ENCODE results near the gene SCFD2. TPM values are rescaled to one million over a fixed set of nuclear protein-coding genes. Genes with fewer than 3 reads are reported as not detected.

SCFD2 gene
- total and polyA plus RNA-seq, 10 of the 15 experiments (the other 5 are each of a cell fraction or from before 2014, with no cell fraction given): 4.8 to 37.6 (median 24.9) TPM

DNA sequence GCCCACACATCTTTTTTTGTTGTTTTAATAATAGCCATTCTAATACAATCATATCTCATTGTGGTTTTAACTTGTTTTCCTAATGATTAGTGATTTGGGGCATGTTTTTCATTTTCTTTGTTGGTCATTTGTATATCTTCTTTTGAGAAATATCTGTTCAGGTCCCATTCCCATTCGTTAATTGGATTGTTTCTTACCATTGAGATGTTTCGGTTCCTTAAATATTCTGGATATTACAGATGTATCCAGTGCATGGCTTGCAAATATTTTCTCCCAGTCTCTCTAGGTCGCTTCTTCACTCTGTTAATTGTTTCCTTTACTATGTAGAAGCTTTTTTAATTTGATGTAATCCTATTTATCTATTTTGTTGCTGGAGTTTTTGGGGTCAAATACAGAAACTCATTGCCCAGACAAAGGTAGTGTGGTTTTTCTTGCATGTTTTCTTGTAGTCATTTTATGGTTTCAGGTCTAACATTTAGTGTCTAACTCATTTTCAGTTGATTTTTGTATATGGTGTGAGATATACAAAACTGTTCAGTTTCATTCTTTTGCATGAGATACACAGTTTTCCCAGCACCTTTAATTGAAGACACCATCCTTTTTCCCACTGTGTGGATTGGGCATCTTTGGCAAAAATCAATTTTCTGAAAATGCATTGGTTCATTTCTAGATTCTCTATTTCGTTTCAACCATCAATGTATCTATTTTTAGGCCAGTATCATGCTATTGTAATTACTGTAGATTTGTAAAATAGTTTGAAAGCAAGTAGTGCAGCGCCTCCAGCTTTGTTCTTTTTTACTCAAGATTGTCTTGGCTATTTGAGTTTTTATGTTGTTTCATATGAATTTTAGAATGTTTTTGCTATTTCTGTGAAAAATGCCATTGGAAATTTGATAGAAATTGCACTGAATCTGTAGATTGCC, 195.9 kb downstream of the SCFD2 start:
- ATAC-seq (peak; percentile 83), FAIRE-seq (no peak), DNase-seq (ENCODE audit: low read depth, low spot score) (peak; percentile 45)
- CTCF ChIA-PET: no interaction called here
- H3K27ac ChIP-seq (ENCODE audit: control insufficient read depth, insufficient read depth): no peak overlapping the region
- POLR2A ChIA-PET: no interaction called here
- in situ Hi-C loops (cut with MboI) (no loop called here), intact Hi-C loops (cut with micrococcal nuclease; ENCODE audit: unreplicated experiment) (loop anchor here (5.0 kb wide), 1 partner anchor 153 kb away; no protein-coding TSS in a partner anchor)
- H3K79me2 ChIP-seq (ENCODE audit: control insufficient read depth, insufficient read depth, low read length): no peaks in the 10 kb centered on the region
- BruUV-seq (replicated peaks): no TSS peak
- peaks cover 3% of the 10 kb centered on the region; the same call in 1 of the 2 replicates for H3K4me1 ChIP-seq (ENCODE audit: control insufficient read depth, insufficient read depth, low read length)
- RAD21 ChIA-PET (ENCODE audit: unreplicated experiment): no interaction called here
- H3K9ac ChIP-seq (ENCODE audit: control insufficient read depth, insufficient read depth, low read length): no peak overlapping the region
- H3K36me3 ChIP-seq (ENCODE audit: control insufficient read depth in 2 of 2, insufficient read depth in 2 of 2, low read length in 1 of 2): no peaks in the 10 kb centered on the region
- no peaks in the 10 kb centered on the region; the same call in 1 of the 3 replicates for H3K9me3 ChIP-seq (replicated peaks; ENCODE audit: control insufficient read depth, insufficient read depth, low read length)
- no peaks in the 10 kb centered on the region for H3K27me3 ChIP-seq (replicated peaks in 1 of 2; ENCODE audit: control insufficient read depth in 2 of 2, insufficient read depth in 2 of 2, low read length in 1 of 2)
- H3K4me2 ChIP-seq (ENCODE audit: control insufficient read depth, insufficient read depth): no peak overlapping the region
- 38% methylated on average over 5 of the region's 5 CpGs for WGBS (ENCODE audit: insufficient coverage, insufficient replicate concordance, low lambda C conversion rate, missing lambda C conversion rate)
- SMC1A ChIA-PET (ENCODE audit: uncharacterized antibody, unreplicated experiment): interaction anchor here (2.4 kb wide), 1 partner anchor 154 kb away, joined by 8 read pairs; no protein-coding TSS in a partner anchor
- H3K4me3 ChIP-seq: no peak overlapping the region
- no peak overlapping the region for H2AFZ ChIP-seq (ENCODE audit: control insufficient read depth, low read depth, low read length)
- H4K20me1 ChIP-seq (ENCODE audit: control insufficient read depth, insufficient read depth): no peaks in the 10 kb centered on the region
- TF ChIP-seq SUZ12 (IDR thresholded peaks at IDR 0.05; ENCODE audit: unreplicated experiment): no peak
- TF ChIP-seq SUPT20H (IDR thresholded peaks at IDR 0.05; ENCODE audit: borderline replicate concordance, control insufficient read depth, low read depth, low read length): no peak
- TF ChIP-seq, protein P1, sequence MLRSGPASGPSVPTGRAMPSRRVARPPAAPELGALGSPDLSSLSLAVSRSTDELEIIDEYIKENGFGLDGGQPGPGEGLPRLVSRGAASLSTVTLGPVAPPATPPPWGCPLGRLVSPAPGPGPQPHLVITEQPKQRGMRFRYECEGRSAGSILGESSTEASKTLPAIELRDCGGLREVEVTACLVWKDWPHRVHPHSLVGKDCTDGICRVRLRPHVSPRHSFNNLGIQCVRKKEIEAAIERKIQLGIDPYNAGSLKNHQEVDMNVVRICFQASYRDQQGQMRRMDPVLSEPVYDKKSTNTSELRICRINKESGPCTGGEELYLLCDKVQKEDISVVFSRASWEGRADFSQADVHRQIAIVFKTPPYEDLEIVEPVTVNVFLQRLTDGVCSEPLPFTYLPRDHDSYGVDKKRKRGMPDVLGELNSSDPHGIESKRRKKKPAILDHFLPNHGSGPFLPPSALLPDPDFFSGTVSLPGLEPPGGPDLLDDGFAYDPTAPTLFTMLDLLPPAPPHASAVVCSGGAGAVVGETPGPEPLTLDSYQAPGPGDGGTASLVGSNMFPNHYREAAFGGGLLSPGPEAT (IDR thresholded peaks at IDR 0.05; ENCODE audit: low read depth): 0 out of 2 replicates have a peak, but pooled peaks have one; percentile 40
- TF ChIP-seq SREBF2 (IDR thresholded peaks at IDR 0.05; ENCODE audit: low read length): no peak
- peak; percentile 39; the same call in 1 of the 2 replicates for TF ChIP-seq JUNB (IDR thresholded peaks at IDR 0.05)
- TF ChIP-seq WRNIP1 (IDR thresholded peaks at IDR 0.05; ENCODE audit: borderline replicate concordance, low read depth, low read length): no peak
- TF ChIP-seq, protein P2, sequence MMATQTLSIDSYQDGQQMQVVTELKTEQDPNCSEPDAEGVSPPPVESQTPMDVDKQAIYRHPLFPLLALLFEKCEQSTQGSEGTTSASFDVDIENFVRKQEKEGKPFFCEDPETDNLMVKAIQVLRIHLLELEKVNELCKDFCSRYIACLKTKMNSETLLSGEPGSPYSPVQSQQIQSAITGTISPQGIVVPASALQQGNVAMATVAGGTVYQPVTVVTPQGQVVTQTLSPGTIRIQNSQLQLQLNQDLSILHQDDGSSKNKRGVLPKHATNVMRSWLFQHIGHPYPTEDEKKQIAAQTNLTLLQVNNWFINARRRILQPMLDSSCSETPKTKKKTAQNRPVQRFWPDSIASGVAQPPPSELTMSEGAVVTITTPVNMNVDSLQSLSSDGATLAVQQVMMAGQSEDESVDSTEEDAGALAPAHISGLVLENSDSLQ (IDR thresholded peaks at IDR 0.05): no peak
- TF ChIP-seq KDM1A (IDR thresholded peaks at IDR 0.05; ENCODE audit: borderline replicate concordance): no peak
- no peak for TF ChIP-seq ZNF274 (IDR thresholded peaks at IDR 0.05; ENCODE audit: insufficient read depth, insufficient read length)
- no peak for TF ChIP-seq KAT2A (conservative IDR thresholded peaks at IDR 0.05; ENCODE audit: control insufficient read depth, low read depth, low read length)
- no peak for TF ChIP-seq PAX8 (IDR thresholded peaks at IDR 0.05)
- TF ChIP-seq MEF2A (IDR thresholded peaks at IDR 0.05; ENCODE audit: insufficient read depth, low read depth, low read length): peak; percentile 61; the same call in 1 of the 2 replicates
- no peak for TF ChIP-seq LARP7 (IDR thresholded peaks at IDR 0.05)
- TF ChIP-seq BCL11A (IDR thresholded peaks at IDR 0.05; ENCODE audit: low read depth, low read length): peak; percentile 85; the same call in 1 of the 2 replicates
- TF ChIP-seq, protein P3, sequence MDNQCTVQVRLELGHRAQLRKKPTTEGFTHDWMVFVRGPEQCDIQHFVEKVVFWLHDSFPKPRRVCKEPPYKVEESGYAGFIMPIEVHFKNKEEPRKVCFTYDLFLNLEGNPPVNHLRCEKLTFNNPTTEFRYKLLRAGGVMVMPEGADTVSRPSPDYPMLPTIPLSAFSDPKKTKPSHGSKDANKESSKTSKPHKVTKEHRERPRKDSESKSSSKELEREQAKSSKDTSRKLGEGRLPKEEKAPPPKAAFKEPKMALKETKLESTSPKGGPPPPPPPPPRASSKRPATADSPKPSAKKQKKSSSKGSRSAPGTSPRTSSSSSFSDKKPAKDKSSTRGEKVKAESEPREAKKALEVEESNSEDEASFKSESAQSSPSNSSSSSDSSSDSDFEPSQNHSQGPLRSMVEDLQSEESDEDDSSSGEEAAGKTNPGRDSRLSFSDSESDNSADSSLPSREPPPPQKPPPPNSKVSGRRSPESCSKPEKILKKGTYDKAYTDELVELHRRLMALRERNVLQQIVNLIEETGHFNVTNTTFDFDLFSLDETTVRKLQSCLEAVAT (IDR thresholded peaks at IDR 0.05): no peak
- TF ChIP-seq FOS (IDR thresholded peaks at IDR 0.05; ENCODE audit: borderline replicate concordance, extremely low read depth, insufficient read length): no peak
- TF ChIP-seq RUNX3 (IDR thresholded peaks at IDR 0.05; ENCODE audit: low read length): peak; percentile 38; the same call in 1 of the 2 replicates
- TF ChIP-seq YBX1 (IDR thresholded peaks at IDR 0.05): no peak
- 0 out of 2 replicates have a peak, but pooled peaks have one; percentile 18 for TF ChIP-seq ZNF24 (IDR thresholded peaks at IDR 0.05)
- no peak for TF ChIP-seq TAF1 (IDR thresholded peaks at IDR 0.05; ENCODE audit: borderline replicate concordance, low read depth, low read length)
- peak; percentile 79 to 83; a peak in 3 of 4 replicates for TF ChIP-seq IKZF2 (IDR thresholded peaks at IDR 0.05)
